ENCODE results near the gene FBXL19. TPM values are rescaled to one million over a fixed set of nuclear protein-coding genes. Genes with fewer than 3 reads are reported as not detected.

Gene FBXL19
- total and polyA plus RNA-seq, 2 donors (not counting 1 experiment from before 2014, with no cell fraction given), result 3.1 to 14.5 TPM

DNA sequence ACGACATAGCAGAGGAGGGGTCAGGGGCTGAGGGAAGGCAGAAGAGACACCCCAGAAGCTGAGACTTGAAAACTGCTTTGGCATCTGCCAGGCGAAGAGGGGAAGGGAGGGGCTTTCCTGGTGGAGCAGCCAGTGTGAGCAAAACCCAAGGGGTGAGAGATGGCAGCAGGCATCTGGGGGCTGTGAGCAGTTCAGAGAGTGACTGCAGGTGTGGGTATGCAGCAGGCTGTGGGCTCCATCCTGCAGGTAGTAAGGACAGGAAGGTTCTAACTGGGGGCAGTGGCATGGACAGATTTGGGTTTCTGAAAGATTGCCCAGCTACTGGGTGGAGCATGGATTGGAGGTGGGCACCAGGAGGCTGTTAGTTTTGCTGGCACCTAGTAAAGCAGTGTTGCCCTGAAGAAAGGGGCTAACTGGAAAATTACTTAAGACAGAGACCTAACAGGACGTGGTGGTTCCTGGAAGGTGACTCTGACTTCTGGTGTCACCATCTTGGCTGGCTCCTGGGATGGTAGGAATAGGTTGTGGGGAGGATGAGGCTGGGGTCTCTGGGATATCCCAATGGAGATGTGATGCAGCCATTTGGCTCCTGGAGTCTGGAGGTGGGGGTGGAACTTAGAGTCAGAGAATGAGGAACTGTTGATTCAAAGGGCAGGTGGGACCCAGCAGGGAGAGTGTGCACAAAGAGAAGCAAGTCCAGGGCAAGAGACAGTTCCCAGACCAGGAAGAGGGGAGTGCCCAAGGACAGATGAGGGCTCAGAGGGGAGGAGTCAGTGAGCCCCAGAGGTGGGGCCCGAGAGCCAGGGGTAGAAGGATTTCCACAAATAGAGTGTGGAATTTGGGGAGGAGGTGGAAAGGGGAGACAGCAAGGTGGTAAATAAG is 40.7 kb upstream of the FBXL19 start:
- TF ChIP-seq EZH2 (IDR thresholded peaks at IDR 0.05; ENCODE audit: low read length, missing control alignments), result no peak
- TF ChIP-seq, protein P1, sequence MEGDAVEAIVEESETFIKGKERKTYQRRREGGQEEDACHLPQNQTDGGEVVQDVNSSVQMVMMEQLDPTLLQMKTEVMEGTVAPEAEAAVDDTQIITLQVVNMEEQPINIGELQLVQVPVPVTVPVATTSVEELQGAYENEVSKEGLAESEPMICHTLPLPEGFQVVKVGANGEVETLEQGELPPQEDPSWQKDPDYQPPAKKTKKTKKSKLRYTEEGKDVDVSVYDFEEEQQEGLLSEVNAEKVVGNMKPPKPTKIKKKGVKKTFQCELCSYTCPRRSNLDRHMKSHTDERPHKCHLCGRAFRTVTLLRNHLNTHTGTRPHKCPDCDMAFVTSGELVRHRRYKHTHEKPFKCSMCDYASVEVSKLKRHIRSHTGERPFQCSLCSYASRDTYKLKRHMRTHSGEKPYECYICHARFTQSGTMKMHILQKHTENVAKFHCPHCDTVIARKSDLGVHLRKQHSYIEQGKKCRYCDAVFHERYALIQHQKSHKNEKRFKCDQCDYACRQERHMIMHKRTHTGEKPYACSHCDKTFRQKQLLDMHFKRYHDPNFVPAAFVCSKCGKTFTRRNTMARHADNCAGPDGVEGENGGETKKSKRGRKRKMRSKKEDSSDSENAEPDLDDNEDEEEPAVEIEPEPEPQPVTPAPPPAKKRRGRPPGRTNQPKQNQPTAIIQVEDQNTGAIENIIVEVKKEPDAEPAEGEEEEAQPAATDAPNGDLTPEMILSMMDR (conservative IDR thresholded peaks at IDR 0.05 in 1 of 2, IDR thresholded peaks at IDR 0.05 in 1 of 2; ENCODE audit: low read depth in 1 of 2, low read length in 2 of 2), result no peak
- Histone ChIP-seq H3K4me2 (ENCODE audit: extremely low read depth, insufficient read depth, low read length) (no peak overlapping the region), H3K4me3 (replicated peaks in 1 of 4; ENCODE audit: control extremely low read depth in 1 of 4, insufficient read depth in 1 of 4, low read depth in 3 of 4, low read length in 4 of 4) (no peak overlapping the region), H3K27ac (ENCODE audit: insufficient read depth, low read length) (no peak overlapping the region), H3K27me3 (ENCODE audit: control insufficient read depth, insufficient read depth, low read length) (no peaks in the 10 kb centered on the region), H3K9me3 (ENCODE audit: control insufficient read depth, insufficient read depth, low read depth, low read length) (no peaks in the 10 kb centered on the region), H3K4me1 (ENCODE audit: control insufficient read depth, extremely low read depth, insufficient read depth, low read length) (no peaks in the 10 kb centered on the region), H3K36me3 (ENCODE audit: control insufficient read depth, insufficient read depth, low read length) (peaks cover 8% of the 10 kb centered on the region), H4K20me1 (ENCODE audit: control insufficient read depth, extremely low read depth, insufficient read depth, low read length) (no peaks in the 10 kb centered on the region), H3K9ac (ENCODE audit: insufficient read depth, low read length) (no peak overlapping the region), H2AFZ (ENCODE audit: low read length) (no peak overlapping the region), H3K79me2 (ENCODE audit: control insufficient read depth, insufficient read depth, low read length) (no peaks in the 10 kb centered on the region)
- no peak for DNase-seq (ENCODE audit: low read depth in 2 of 2)

DNA sequence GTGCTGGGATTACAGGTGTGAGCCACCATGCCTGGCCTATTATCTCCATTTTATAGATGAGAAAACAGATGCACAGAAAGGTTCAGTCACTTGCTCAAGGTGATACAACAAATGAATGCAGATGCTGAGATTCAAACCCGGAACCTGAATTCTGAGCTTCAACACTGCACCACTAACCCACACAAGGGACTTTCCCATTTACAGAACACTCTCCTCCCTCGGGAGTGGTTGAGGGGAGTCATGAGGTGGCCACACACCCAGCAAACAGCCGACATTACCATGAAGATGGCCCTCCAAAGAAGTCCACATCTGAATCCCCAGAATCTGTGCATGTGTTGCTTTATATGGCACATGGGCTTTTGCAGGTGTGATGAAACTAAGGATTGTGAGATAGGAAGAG is 38.6 kb upstream of the FBXL19 start:
- no peaks in the 10 kb centered on the region for H3K4me1 ChIP-seq (ENCODE audit: control insufficient read depth, extremely low read depth, insufficient read depth, low read length)
- H3K27me3 ChIP-seq (ENCODE audit: control insufficient read depth, insufficient read depth, low read length), result no peaks in the 10 kb centered on the region
- H3K27ac ChIP-seq (ENCODE audit: insufficient read depth, low read length), result no peak overlapping the region
- H3K79me2 ChIP-seq (ENCODE audit: control insufficient read depth, insufficient read depth, low read length), result no peaks in the 10 kb centered on the region
- H2AFZ ChIP-seq (ENCODE audit: low read length), result no peak overlapping the region
- TF ChIP-seq, protein P1 (conservative IDR thresholded peaks at IDR 0.05 in 1 of 2, IDR thresholded peaks at IDR 0.05 in 1 of 2; ENCODE audit: low read depth in 1 of 2, low read length in 2 of 2), result no peak
- TF ChIP-seq EZH2 (IDR thresholded peaks at IDR 0.05; ENCODE audit: low read length, missing control alignments), result no peak
- no peaks in the 10 kb centered on the region for H4K20me1 ChIP-seq (ENCODE audit: control insufficient read depth, extremely low read depth, insufficient read depth, low read length)
- no peak overlapping the region for H3K4me2 ChIP-seq (ENCODE audit: extremely low read depth, insufficient read depth, low read length)
- no peak overlapping the region for H3K4me3 ChIP-seq (replicated peaks in 1 of 4; ENCODE audit: control extremely low read depth in 1 of 4, insufficient read depth in 1 of 4, low read depth in 3 of 4, low read length in 4 of 4)
- DNase-seq (ENCODE audit: low read depth in 2 of 2), result no peak
- H3K9me3 ChIP-seq (ENCODE audit: control insufficient read depth, insufficient read depth, low read depth, low read length), result no peaks in the 10 kb centered on the region
- no peak overlapping the region for H3K9ac ChIP-seq (ENCODE audit: insufficient read depth, low read length)
- peaks cover 14% of the 10 kb centered on the region for H3K36me3 ChIP-seq (ENCODE audit: control insufficient read depth, insufficient read depth, low read length)

DNA sequence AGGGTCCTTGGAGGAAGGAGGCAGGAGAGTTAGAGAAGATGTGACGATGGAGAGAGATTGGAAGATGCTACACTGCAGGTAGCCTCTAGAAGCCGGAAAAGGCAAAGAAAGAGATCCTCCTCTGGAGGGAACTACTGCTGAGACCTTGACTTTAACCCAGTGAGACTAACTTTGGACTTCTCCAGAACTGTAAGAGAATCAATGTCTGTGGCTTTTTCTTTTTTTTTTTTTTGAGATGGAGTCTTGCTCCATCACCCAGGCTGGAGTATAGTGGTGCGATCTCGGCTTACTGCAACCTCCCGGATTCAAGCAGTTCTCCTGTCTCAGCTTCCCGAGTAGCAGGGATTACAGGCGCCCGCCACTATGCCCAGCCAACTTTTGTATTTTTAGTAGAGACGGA is 38.2 kb upstream of the FBXL19 start:
- no peaks in the 10 kb centered on the region for H4K20me1 ChIP-seq (ENCODE audit: control insufficient read depth, extremely low read depth, insufficient read depth, low read length)
- no peaks in the 10 kb centered on the region for H3K27me3 ChIP-seq (ENCODE audit: control insufficient read depth, insufficient read depth, low read length)
- H3K79me2 ChIP-seq (ENCODE audit: control insufficient read depth, insufficient read depth, low read length), result no peaks in the 10 kb centered on the region
- no peak for DNase-seq (ENCODE audit: low read depth in 2 of 2)
- H3K27ac ChIP-seq (ENCODE audit: insufficient read depth, low read length), result no peak overlapping the region
- TF ChIP-seq, protein P1 (conservative IDR thresholded peaks at IDR 0.05 in 1 of 2, IDR thresholded peaks at IDR 0.05 in 1 of 2; ENCODE audit: low read depth in 1 of 2, low read length in 2 of 2), result no peak
- no peak for TF ChIP-seq EZH2 (IDR thresholded peaks at IDR 0.05; ENCODE audit: low read length, missing control alignments)
- no peaks in the 10 kb centered on the region for H3K9me3 ChIP-seq (ENCODE audit: control insufficient read depth, insufficient read depth, low read depth, low read length)
- H3K4me3 ChIP-seq (replicated peaks in 1 of 4; ENCODE audit: control extremely low read depth in 1 of 4, insufficient read depth in 1 of 4, low read depth in 3 of 4, low read length in 4 of 4), result no peak overlapping the region
- H3K9ac ChIP-seq (ENCODE audit: insufficient read depth, low read length), result no peak overlapping the region
- H3K4me2 ChIP-seq (ENCODE audit: extremely low read depth, insufficient read depth, low read length), result no peak overlapping the region
- H3K36me3 ChIP-seq (ENCODE audit: control insufficient read depth, insufficient read depth, low read length), result peaks cover 14% of the 10 kb centered on the region
- H2AFZ ChIP-seq (ENCODE audit: low read length), result no peak overlapping the region
- H3K4me1 ChIP-seq (ENCODE audit: control insufficient read depth, extremely low read depth, insufficient read depth, low read length), result no peaks in the 10 kb centered on the region

Data from fibroblast of lung (primary cell).